HG02571 (cell line): ENCODE data around the gene RPRD1B.
"Not testable (repeated sequence)": the region's sequence is repeated elsewhere in the genome, so short reads cannot be mapped to it uniquely, and the experiment has no call there.

ENCODE experiments used
- ATAC-seq: cut with Tn5 transposase; IDR thresholded peaks from one replicate; pipeline ENCODE4 v1.9.1; 2021; ENCODE audit warnings: mild to moderate bottlenecking, moderate library complexity; ENCODE audit not compliant: unreplicated experiment

The RPRD1B gene

GRCh38 chr20:38095017-38095686, 61.6 kb downstream of the RPRD1B start:
- ATAC-seq: no peak

- no peak for ATAC-seq
Observed at GRCh38 chr20:38098952-38099351, 65.4 kb downstream of the RPRD1B start.

- ATAC-seq: not testable (repeated sequence)
Observed at GRCh38 chr20:38102206-38102605, 68.7 kb downstream of the RPRD1B start.

- ATAC-seq: no peak
Observed at GRCh38 chr20:38104285-38104684, 70.7 kb downstream of the RPRD1B start.

- ATAC-seq: no peak
Observed at GRCh38 chr20:38106461-38106860, 72.9 kb downstream of the RPRD1B start.

GRCh38 chr20:38107386-38107785, 73.8 kb downstream of the RPRD1B start:
- not testable (repeated sequence) for ATAC-seq

GRCh38 chr20:38107916-38108315, 74.4 kb downstream of the RPRD1B start:
- not testable (repeated sequence) for ATAC-seq

- ATAC-seq: no peak
Observed at GRCh38 chr20:38108438-38108985, 75.0 kb downstream of the RPRD1B start.

- no peak for ATAC-seq
Observed at GRCh38 chr20:38108986-38109541, 75.5 kb downstream of the RPRD1B start.

- no peak for ATAC-seq
Observed at GRCh38 chr20:38109591-38110524, 76.3 kb downstream of the RPRD1B start.

GRCh38 chr20:38110525-38111178, 77.1 kb downstream of the RPRD1B start:
- no peak for ATAC-seq

GRCh38 chr20:38111366-38112232, 78.1 kb downstream of the RPRD1B start:
- ATAC-seq: no peak

- no peak for ATAC-seq
Observed at GRCh38 chr20:38112261-38112929, 78.8 kb downstream of the RPRD1B start.

- no peak for ATAC-seq
Observed at GRCh38 chr20:38112930-38113294, 79.4 kb downstream of the RPRD1B start.

- no peak for ATAC-seq
Observed at GRCh38 chr20:38113401-38114325, 80.1 kb downstream of the RPRD1B start.

GRCh38 chr20:38114353-38114791, 80.8 kb downstream of the RPRD1B start:
- ATAC-seq: no peak

GRCh38 chr20:38115205-38115604, 81.7 kb downstream of the RPRD1B start:
- no peak for ATAC-seq

GRCh38 chr20:38115896-38116295, 82.3 kb downstream of the RPRD1B start:
- ATAC-seq: no peak
